Measurements from ENCODE around the gene HIRA. TPM values are rescaled to one million over a fixed set of nuclear protein-coding genes. Genes with fewer than 3 reads are reported as not detected.
"Not testable (repeated sequence)": the region's sequence is repeated elsewhere in the genome, so short reads cannot be mapped to it uniquely, and the experiment has no call there.

The HIRA gene
- total RNA-seq, 2 experiments from 2014 or later = 16.2 to 18.0 TPM

DNA sequence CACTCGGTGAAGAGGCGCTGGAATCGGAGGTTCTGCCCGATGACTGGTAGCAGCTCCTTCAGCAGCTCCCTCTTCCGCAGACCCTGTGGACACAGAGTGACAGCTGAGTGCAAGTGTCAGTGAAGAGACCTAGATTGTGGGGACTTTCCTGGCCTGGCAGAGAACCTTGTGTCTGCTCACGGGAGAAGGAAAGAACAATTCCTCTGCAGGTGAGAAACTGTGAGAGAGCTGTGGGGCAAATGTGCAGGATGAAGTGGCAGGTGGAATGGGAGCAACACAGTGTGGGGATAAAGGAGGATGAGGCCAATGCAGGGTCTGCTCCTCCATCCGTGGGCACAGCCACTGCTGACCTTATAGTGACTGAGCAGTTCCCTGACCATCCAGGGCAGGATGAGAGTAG is 100.1 kb downstream of the HIRA start:
- intact Hi-C loops (cut with micrococcal nuclease) = no loop called here

DNA sequence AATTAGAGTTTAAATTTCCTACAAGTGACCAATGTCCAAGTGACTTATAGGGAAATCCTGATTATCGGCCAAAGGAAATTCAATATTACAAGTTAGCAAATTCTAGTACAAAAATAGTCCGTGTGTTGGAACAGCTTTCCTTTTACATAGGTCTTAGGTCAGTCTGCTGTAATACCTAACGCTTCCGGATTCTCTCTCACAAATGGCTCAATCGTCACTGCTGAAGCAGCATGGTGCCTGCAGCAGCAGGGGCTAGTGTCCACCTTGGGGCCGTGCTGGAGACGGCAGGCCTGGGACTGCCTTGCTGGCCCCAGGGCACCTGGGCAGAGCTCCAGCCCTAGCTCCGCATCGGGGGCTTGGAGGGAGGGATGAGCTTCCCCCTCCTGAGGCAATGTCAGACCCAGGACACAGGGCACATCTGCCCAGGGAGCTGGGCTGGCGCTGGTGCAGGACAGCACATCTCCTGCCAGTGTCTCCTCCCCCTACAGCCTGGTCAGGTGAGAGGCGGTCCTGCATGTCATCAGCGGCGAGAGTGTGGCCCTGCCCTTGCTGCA is 100.6 kb downstream of the HIRA start:
- H3K4me1 Mint-ChIP-seq (ENCODE audit: low read depth) = no peaks in the 10 kb centered on the region
- no peaks in the 10 kb centered on the region for H3K27me3 Mint-ChIP-seq (ENCODE audit: low read depth)
- intact Hi-C loops (cut with micrococcal nuclease) = no loop called here
- peaks cover 71% of the 10 kb centered on the region for H3K36me3 Mint-ChIP-seq (ENCODE audit: low read depth)
- no peak overlapping the region for H3K27ac Mint-ChIP-seq
- DNase-seq = no peak
- peaks cover 24% of the 10 kb centered on the region for H3K9me3 Mint-ChIP-seq
- no peak overlapping the region for H3K4me3 Mint-ChIP-seq
- CTCF ChIA-PET = interaction anchor here (0.6 kb wide), 1 partner anchor 222 kb away, joined by 3 read pairs; no protein-coding TSS in a partner anchor

More for the DNA sequence above, 100.1 kb downstream of the HIRA start:
- H3K4me1 Mint-ChIP-seq (ENCODE audit: low read depth) = no peaks in the 10 kb centered on the region
- H3K36me3 Mint-ChIP-seq (ENCODE audit: low read depth) = peaks cover 76% of the 10 kb centered on the region
- no peak overlapping the region for H3K27ac Mint-ChIP-seq
- no peak overlapping the region for H3K4me3 Mint-ChIP-seq
- H3K27me3 Mint-ChIP-seq (ENCODE audit: low read depth) = no peaks in the 10 kb centered on the region
- DNase-seq = no peak
- CTCF ChIA-PET = no interaction called here
- H3K9me3 Mint-ChIP-seq = peaks cover 20% of the 10 kb centered on the region

DNA sequence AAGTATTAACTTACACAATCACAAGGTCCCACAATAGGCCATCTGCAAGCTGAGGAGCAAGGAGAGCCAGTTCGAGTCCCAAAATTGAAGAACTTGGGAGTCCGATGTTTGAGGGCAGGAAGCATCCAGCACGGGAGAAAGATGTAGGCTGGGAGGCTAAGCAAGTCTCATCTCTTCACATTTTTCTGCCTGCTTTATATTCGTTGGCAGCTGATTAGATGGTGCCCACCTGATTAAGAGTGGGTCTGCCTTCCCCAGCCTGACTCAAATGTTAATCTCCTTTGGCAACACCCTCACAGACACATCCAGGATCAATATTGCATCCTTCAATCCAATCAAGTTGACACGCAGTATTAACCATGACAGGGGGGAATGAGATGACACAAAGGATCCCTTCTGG is 101.3 kb downstream of the HIRA start:
- H3K4me3 Mint-ChIP-seq; DNase-seq; H3K27ac Mint-ChIP-seq; CTCF ChIA-PET; H3K27me3 Mint-ChIP-seq (ENCODE audit: low read depth); H3K4me1 Mint-ChIP-seq (ENCODE audit: low read depth); intact Hi-C loops (cut with micrococcal nuclease): not testable (repeated sequence)
- Mint-ChIP-seq H3K9me3 (peaks cover 21% of the 10 kb centered on the region), H3K36me3 (ENCODE audit: low read depth) (peaks cover 64% of the 10 kb centered on the region)

DNA sequence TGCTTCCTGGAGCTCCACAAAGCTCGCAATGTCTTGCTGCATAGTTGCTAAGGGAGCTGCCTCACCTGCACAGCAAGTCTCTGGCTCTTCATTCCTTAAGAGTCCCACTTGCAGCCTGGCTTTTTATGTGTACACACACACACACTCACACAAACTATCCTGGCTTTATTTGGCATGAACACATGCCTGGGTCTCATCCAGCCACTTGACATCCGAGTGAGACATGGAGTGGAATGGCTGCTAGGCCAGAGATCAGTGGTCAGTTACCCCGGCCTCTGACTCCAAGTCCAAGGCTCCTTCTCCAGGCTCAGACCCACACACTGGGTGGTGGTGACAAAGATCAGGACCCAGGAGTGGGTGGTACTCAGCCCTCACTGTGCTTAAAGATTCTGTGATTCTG is 102.1 kb downstream of the HIRA start:
- CTCF ChIA-PET = no interaction called here

DNA sequence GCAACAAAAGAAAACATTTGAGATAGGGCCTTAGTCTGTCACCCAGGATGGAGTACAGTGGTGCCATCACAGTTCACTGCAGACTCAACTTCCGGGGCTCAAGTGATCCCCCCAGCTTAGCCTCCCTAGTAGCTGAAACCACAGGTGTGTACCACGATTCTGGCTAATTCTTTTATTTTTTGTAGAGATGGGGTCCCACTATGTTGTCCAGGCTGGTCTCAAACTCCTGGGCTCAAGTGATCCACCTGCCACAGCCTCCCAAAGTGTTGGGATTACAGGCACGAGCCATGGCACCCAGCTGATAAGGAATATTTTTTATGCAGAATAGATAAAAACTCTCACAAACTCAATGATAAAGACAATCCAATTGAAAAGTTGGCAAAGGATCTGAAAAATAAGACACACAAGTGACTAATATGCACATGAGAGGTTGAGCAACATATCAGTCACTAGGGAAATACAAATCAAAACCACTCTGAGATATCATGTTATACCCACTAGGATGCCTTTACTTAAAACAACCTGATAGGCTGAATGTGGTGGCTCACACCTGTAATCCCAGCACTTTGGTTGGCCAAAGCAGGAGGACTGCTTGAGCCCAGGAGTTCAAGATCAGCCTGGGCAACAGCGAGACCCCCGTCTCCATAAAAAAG is 106.1 kb downstream of the HIRA start:
- CTCF ChIA-PET = interaction anchor here (0.7 kb wide), 1 partner anchor 334 kb away, joined by 3 read pairs; no protein-coding TSS in a partner anchor
- Mint-ChIP-seq H3K27ac (no peak overlapping the region), H3K9me3 (peaks cover 12% of the 10 kb centered on the region), H3K27me3 (ENCODE audit: low read depth) (no peaks in the 10 kb centered on the region), H3K4me1 (ENCODE audit: low read depth) (no peaks in the 10 kb centered on the region), H3K4me3 (no peak overlapping the region), H3K36me3 (ENCODE audit: low read depth) (peaks cover 24% of the 10 kb centered on the region)
- intact Hi-C loops (cut with micrococcal nuclease) = no loop called here
- no peak for DNase-seq

More for the DNA sequence above, 102.1 kb downstream of the HIRA start:
- peaks cover 18% of the 10 kb centered on the region for H3K9me3 Mint-ChIP-seq
- intact Hi-C loops (cut with micrococcal nuclease) = no loop called here
- H3K4me3 Mint-ChIP-seq = no peak overlapping the region
- H3K27me3 Mint-ChIP-seq (ENCODE audit: low read depth) = no peaks in the 10 kb centered on the region
- H3K36me3 Mint-ChIP-seq (ENCODE audit: low read depth) = peaks cover 58% of the 10 kb centered on the region
- H3K4me1 Mint-ChIP-seq (ENCODE audit: low read depth) = no peaks in the 10 kb centered on the region
- no peak overlapping the region for H3K27ac Mint-ChIP-seq
- no peak for DNase-seq

DNA sequence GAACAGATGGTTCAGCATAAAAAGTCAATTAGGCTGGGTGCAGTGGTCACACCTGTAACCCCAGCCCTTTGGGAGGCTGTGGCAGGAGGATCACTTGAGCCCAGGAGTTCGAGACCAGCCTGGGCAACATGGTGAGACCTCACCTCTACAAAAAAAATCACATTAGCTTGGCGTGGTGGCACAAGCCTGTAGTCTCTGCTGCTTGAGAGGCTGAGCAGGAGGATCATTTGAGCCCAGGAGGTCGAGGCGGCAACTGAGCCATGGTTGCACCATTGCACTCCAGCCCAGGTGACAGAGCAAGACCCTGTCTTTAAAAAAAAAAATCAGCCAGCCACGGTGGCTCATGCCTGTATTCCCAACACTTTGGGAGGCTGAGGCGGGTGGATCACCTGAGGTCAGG is 108.1 kb downstream of the HIRA start:
- DNase-seq; H3K4me1 Mint-ChIP-seq (ENCODE audit: low read depth); H3K27ac Mint-ChIP-seq; H3K27me3 Mint-ChIP-seq (ENCODE audit: low read depth); CTCF ChIA-PET; intact Hi-C loops (cut with micrococcal nuclease); H3K36me3 Mint-ChIP-seq (ENCODE audit: low read depth); H3K4me3 Mint-ChIP-seq: not testable (repeated sequence)
- peaks cover 15% of the 10 kb centered on the region for H3K9me3 Mint-ChIP-seq

DNA sequence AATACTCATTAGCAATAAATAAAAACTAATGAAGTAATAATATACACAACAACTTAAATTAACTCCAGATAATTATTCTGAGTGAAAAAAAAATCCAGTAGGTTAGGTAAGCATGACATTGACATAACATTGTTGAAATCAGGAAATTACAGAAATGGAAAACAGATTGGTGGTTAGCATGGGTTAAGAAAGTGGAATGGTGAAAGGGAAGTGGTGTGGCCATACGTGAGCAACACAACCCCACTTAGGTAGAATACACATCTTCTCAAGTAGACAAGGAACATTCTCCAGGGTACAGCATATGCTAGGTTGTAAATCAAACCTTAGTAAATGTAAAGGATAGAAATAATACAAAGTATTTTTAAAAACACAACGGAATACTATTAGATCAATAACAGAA is 109.8 kb downstream of the HIRA start:
- Mint-ChIP-seq H3K4me1 (ENCODE audit: low read depth) (no peaks in the 10 kb centered on the region), H3K36me3 (ENCODE audit: low read depth) (peaks cover 1% of the 10 kb centered on the region), H3K4me3 (no peak overlapping the region), H3K27me3 (ENCODE audit: low read depth) (no peaks in the 10 kb centered on the region), H3K27ac (no peak overlapping the region), H3K9me3 (peaks cover 17% of the 10 kb centered on the region)
- DNase-seq = no peak
- CTCF ChIA-PET = no interaction called here
- intact Hi-C loops (cut with micrococcal nuclease) = no loop called here

DNA sequence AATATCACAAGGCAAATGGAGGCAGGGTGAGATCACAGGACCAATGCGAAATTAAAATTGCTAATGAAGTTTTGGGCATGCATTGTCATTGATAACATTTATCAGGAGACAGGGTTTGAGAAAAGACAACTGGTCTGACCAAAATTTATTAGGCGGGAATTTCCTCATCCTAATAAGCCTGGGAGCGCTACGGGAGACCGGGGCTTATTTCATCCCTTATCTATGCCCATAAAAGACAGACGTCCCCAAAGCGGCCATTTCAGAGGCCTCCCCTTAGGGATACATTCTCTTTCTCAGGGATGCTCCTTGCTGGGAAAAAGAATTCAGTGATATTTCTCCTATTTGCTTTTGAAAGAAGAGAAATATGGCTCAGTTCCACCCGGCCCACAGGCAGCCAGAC is 111.4 kb downstream of the HIRA start:
- H3K27ac Mint-ChIP-seq; H3K27me3 Mint-ChIP-seq (ENCODE audit: low read depth); CTCF ChIA-PET; H3K4me1 Mint-ChIP-seq (ENCODE audit: low read depth); H3K36me3 Mint-ChIP-seq (ENCODE audit: low read depth); H3K4me3 Mint-ChIP-seq; intact Hi-C loops (cut with micrococcal nuclease); DNase-seq: not testable (repeated sequence)
- H3K9me3 Mint-ChIP-seq = peaks cover 22% of the 10 kb centered on the region

DNA sequence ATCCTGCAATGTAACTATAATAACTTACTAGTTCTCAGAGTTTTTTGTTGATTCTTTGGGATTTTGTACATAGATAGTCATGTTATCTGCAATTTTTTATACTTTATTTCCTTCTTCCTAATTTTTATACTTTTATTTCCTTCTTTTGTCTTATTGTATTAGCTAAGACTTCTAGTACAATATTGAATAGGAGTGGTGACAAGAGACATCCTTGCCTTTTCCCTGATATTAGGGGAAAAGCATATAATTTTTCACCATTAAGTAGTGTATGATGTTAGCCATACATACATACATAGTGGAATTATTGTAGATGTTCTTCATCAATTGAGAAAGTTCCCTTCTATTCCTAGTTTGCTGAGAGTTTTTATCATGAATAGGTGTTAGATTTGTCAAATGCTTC is 112.3 kb downstream of the HIRA start:
- DNase-seq = no peak
- Mint-ChIP-seq H3K4me3 (no peak overlapping the region), H3K27ac (no peak overlapping the region), H3K9me3 (peaks cover 23% of the 10 kb centered on the region), H3K4me1 (ENCODE audit: low read depth) (no peaks in the 10 kb centered on the region), H3K36me3 (ENCODE audit: low read depth) (peaks cover 1% of the 10 kb centered on the region), H3K27me3 (ENCODE audit: low read depth) (no peaks in the 10 kb centered on the region)
- intact Hi-C loops (cut with micrococcal nuclease) = no loop called here
- CTCF ChIA-PET = no interaction called here

DNA sequence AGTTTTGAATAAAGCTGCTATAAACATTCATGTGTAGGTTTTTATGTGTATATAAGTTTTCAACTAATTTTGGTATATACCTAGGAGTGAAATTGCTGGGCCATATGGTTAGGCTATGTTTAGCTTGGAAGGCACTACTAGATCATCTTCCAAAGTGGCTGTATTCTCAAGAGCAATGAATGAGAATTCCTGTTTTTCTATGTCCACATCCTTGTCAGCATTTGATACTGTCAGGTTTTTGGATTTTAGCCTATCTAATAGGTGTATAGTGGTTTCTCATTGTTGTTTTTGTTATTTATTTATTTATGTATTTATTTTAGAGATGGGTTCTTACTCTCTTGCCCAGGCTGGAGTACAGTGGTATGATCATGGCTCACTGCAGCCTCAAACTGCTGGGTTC is 113.7 kb downstream of the HIRA start:
- CTCF ChIA-PET = no interaction called here

DNA sequence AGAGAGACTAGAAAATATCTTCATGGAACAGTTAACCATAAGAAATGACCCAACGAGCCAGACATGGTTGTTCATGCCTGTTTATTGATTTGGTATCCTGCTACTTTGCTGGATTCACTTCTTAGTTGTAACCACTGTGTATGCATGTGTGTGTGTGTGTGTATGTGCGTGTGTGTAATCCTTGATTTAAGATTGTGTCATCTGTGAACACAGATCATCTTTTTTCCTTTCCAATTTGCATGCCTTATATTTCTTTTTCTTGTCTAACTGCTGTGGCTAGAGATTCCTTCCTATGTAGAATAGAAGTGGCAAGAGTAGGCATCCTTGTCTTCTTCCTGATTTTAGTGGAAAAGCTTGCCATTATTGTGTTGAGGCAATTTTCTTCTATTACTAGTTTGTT is 123.7 kb downstream of the HIRA start:
- CTCF ChIA-PET = interaction anchor here (0.7 kb wide), 1 partner anchor 92 kb away, joined by 4 read pairs; no protein-coding TSS in a partner anchor
- H3K27ac Mint-ChIP-seq = no peak overlapping the region
- no peak for DNase-seq
- H3K4me1 Mint-ChIP-seq (ENCODE audit: low read depth) = no peaks in the 10 kb centered on the region
- no peaks in the 10 kb centered on the region for H3K36me3 Mint-ChIP-seq (ENCODE audit: low read depth)
- H3K9me3 Mint-ChIP-seq = peaks cover 2% of the 10 kb centered on the region
- no peak overlapping the region for H3K4me3 Mint-ChIP-seq
- H3K27me3 Mint-ChIP-seq (ENCODE audit: low read depth) = no peaks in the 10 kb centered on the region
- intact Hi-C loops (cut with micrococcal nuclease) = no loop called here

More for the DNA sequence above, 113.7 kb downstream of the HIRA start:
- Mint-ChIP-seq H3K27ac (no peak overlapping the region), H3K9me3 (peaks cover 26% of the 10 kb centered on the region), H3K4me3 (no peak overlapping the region), H3K27me3 (ENCODE audit: low read depth) (no peaks in the 10 kb centered on the region), H3K4me1 (ENCODE audit: low read depth) (no peaks in the 10 kb centered on the region), H3K36me3 (ENCODE audit: low read depth) (peaks cover 1% of the 10 kb centered on the region)
- intact Hi-C loops (cut with micrococcal nuclease) = no loop called here
- DNase-seq = no peak

DNA sequence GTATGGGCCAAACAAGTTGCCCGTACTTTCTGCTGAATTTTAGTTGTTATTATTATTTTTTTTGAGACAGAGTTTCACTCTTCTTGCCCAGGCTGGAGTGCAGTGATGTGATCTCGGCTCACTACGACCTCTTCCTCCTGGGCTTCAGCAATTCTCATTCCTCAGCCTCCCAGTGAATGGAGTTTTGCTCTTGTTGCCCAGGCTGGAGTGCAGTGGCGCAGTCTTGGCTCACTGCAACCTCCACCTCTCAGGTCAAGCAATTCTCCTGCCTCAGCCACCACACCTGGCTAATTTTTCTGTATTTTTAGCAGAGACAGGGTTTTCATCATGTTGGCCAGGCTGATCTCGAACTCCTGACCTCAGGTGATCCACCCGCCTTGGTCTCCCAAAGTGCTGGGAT is 125.0 kb downstream of the HIRA start:
- H3K27ac Mint-ChIP-seq; CTCF ChIA-PET; DNase-seq; intact Hi-C loops (cut with micrococcal nuclease); H3K36me3 Mint-ChIP-seq (ENCODE audit: low read depth); H3K9me3 Mint-ChIP-seq; H3K27me3 Mint-ChIP-seq (ENCODE audit: low read depth); H3K4me3 Mint-ChIP-seq; H3K4me1 Mint-ChIP-seq (ENCODE audit: low read depth): not testable (repeated sequence)

DNA sequence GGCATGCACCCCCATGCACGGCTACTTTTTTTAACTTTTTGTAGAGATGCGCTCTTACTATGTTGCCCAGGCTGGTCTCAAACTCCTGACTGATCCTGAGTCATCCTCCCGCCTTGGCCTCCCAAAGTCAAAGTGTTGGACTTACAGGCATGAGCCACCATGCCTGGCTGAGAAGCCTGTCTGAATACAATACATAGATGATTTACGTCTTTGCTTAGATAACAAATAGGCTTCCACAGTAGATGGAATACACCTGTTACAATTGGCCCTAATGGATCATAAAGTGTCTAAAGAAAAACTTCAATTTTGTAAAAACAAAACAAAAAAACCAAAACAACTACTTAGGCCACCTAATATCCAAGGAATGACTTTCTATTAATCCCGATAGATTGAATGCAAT is 127.0 kb downstream of the HIRA start:
- Mint-ChIP-seq H3K4me3 (no peak overlapping the region), H3K27ac (no peak overlapping the region), H3K27me3 (ENCODE audit: low read depth) (peaks cover 3% of the 10 kb centered on the region), H3K9me3 (no peaks in the 10 kb centered on the region), H3K36me3 (ENCODE audit: low read depth) (no peaks in the 10 kb centered on the region), H3K4me1 (ENCODE audit: low read depth) (no peaks in the 10 kb centered on the region)
- intact Hi-C loops (cut with micrococcal nuclease) = no loop called here
- no peak for DNase-seq
- CTCF ChIA-PET = interaction anchor here (1.1 kb wide), 1 partner anchor 124 kb away, joined by 3 read pairs; no protein-coding TSS in a partner anchor
